HepG2 (cell line): ENCODE data around the gene ZCCHC8.

Experiments used
- EED ChIP-seq: sonication (generic); formaldehyde crosslinking; IDR thresholded peaks from 2 replicates; pipeline ENCODE4 v1.5.0; 2020; ENCODE audit warnings: mild to moderate bottlenecking, missing genetic modification reagents
- HMG20A ChIP-seq: IDR thresholded peaks from 2 replicates; pipeline ENCODE4 v1.6.1; 2016; ENCODE audit warnings: borderline replicate concordance
- MAFK ChIP-seq, 2 experiments: IDR thresholded peaks in 1 of 2; conservative IDR thresholded peaks in 1 of 2; 2 replicates each; pipeline ENCODE4 v1.6.1; 2011; ENCODE audit warnings: improper control_type of control experiment in 2 of 2, low read length in 2 of 2
- NBN ChIP-seq: fragments of 450-650 bp; conservative IDR thresholded peaks from 2 replicates; pipeline ENCODE4 v1.6.1; 2017
- NR2F2 ChIP-seq: IDR thresholded peaks from 2 replicates; pipeline ENCODE4 v1.6.1; 2012; ENCODE audit warnings: low read depth, inconsistent platforms, borderline replicate concordance
- RBM22 ChIP-seq: fragments of 200-400 bp; formaldehyde crosslinking; optimal IDR thresholded peaks from 2 replicates; pipeline ENCODE3; 2017; ENCODE audit warnings: mild to moderate bottlenecking, low read length, moderate library complexity
- SOX6 ChIP-seq, 2 experiments: fragments of 450-650 bp in 1 of 2; sonication (generic) in 1 of 2; formaldehyde crosslinking in 1 of 2; IDR thresholded peaks; 2 replicates each; pipeline versions ENCODE4 v1.4.0 to v1.6.1; 2017 to 2020; ENCODE audit warnings: antibody characterized with exemption in 1 of 2, mild to moderate bottlenecking in 1 of 2, missing genetic modification reagents in 1 of 2
- ZFX ChIP-seq: sonication (generic); formaldehyde crosslinking; IDR thresholded peaks from 2 replicates; pipeline ENCODE4 v1.4.0; 2020; ENCODE audit warnings: mild to moderate bottlenecking, low read depth, missing genetic modification reagents, moderate library complexity
- ZNF558 ChIP-seq: sonication (generic); formaldehyde crosslinking; IDR thresholded peaks from 2 replicates; pipeline ENCODE4 v1.9.0; 2022; ENCODE audit warnings: mild to moderate bottlenecking, missing genetic modification reagents, borderline replicate concordance
- ZNF569 ChIP-seq: sonication (generic); formaldehyde crosslinking; IDR thresholded peaks from 2 replicates; pipeline ENCODE4 v1.5.0; 2020; ENCODE audit warnings: mild to moderate bottlenecking, missing genetic modification reagents, moderate library complexity, borderline replicate concordance
- TF ChIP-seq, protein P1 (sequence below): sonication (generic); formaldehyde crosslinking; IDR thresholded peaks from 2 replicates; pipeline ENCODE4 v1.4.0; 2020; ENCODE audit warnings: mild to moderate bottlenecking, missing genetic modification reagents, borderline replicate concordance
- TF ChIP-seq, protein P2 (sequence below): conservative IDR thresholded peaks from 2 replicates; pipeline ENCODE4 v1.6.1; 2018; ENCODE audit warnings: missing genetic modification reagents

DNA sequence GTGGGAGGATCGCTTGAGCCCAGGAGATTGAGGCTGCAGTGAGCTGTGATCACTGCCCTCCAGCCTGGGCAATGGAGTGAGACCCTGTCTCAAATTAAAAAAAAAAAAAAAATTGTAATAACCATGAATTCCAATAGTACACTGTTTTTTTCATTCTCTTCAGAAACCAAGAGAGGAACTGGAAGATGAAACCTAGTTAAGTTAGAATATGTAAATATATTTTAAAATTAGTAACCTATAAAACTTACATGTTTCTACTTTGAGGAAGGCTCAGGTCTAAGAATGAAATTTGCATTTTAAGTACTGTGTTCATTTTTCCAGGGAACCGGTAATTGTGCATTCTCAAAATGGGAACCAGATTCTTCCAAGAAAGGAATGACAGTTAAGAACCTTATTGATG lies 45.1 kb upstream of the ZCCHC8 start:
- TF ChIP-seq, protein P1, sequence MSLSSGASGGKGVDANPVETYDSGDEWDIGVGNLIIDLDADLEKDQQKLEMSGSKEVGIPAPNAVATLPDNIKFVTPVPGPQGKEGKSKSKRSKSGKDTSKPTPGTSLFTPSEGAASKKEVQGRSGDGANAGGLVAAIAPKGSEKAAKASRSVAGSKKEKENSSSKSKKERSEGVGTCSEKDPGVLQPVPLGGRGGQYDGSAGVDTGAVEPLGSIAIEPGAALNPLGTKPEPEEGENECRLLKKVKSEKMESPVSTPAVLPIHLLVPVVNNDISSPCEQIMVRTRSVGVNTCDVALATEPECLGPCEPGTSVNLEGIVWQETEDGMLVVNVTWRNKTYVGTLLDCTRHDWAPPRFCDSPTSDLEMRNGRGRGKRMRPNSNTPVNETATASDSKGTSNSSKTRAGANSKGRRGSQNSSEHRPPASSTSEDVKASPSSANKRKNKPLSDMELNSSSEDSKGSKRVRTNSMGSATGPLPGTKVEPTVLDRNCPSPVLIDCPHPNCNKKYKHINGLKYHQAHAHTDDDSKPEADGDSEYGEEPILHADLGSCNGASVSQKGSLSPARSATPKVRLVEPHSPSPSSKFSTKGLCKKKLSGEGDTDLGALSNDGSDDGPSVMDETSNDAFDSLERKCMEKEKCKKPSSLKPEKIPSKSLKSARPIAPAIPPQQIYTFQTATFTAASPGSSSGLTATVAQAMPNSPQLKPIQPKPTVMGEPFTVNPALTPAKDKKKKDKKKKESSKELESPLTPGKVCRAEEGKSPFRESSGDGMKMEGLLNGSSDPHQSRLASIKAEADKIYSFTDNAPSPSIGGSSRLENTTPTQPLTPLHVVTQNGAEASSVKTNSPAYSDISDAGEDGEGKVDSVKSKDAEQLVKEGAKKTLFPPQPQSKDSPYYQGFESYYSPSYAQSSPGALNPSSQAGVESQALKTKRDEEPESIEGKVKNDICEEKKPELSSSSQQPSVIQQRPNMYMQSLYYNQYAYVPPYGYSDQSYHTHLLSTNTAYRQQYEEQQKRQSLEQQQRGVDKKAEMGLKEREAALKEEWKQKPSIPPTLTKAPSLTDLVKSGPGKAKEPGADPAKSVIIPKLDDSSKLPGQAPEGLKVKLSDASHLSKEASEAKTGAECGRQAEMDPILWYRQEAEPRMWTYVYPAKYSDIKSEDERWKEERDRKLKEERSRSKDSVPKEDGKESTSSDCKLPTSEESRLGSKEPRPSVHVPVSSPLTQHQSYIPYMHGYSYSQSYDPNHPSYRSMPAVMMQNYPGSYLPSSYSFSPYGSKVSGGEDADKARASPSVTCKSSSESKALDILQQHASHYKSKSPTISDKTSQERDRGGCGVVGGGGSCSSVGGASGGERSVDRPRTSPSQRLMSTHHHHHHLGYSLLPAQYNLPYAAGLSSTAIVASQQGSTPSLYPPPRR (CRISPR knock-in tag) = no peak
- TF ChIP-seq RBM22 = no peak
- no peak for TF ChIP-seq NBN
- no peak for TF ChIP-seq MAFK (conservative IDR thresholded peaks at IDR 0.05 in 1 of 2, IDR thresholded peaks at IDR 0.05 in 1 of 2; ENCODE audit: low read length in 2 of 2)
- TF ChIP-seq EED = no peak
- no peak for TF ChIP-seq NR2F2
- TF ChIP-seq ZFX (CRISPR knock-in tag) = no peak
- TF ChIP-seq ZNF569 (CRISPR knock-in tag) = no peak
- no peak for TF ChIP-seq SOX6 (IDR thresholded peaks at IDR 0.05)
- TF ChIP-seq SOX6 (CRISPR knock-in tag; IDR thresholded peaks at IDR 0.05) = no peak
- TF ChIP-seq HMG20A (CRISPR knock-in tag) = no peak
- TF ChIP-seq, protein P2, sequence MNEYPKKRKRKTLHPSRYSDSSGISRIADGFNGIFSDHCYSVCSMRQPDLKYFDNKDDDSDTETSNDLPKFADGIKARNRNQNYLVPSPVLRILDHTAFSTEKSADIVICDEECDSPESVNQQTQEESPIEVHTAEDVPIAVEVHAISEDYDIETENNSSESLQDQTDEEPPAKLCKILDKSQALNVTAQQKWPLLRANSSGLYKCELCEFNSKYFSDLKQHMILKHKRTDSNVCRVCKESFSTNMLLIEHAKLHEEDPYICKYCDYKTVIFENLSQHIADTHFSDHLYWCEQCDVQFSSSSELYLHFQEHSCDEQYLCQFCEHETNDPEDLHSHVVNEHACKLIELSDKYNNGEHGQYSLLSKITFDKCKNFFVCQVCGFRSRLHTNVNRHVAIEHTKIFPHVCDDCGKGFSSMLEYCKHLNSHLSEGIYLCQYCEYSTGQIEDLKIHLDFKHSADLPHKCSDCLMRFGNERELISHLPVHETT (CRISPR knock-in tag) = no peak
- no peak for TF ChIP-seq ZNF558 (CRISPR knock-in tag)
